Adrenal gland (tissue), 12 donors: ENCODE results near the gene SNAPC5. TPM values are rescaled to one million over a fixed set of nuclear protein-coding genes. Genes with fewer than 3 reads are reported as not detected.
"Not testable (repeated sequence)": the region's sequence is repeated elsewhere in the genome, so short reads cannot be mapped to it uniquely, and the experiment has no call there.

Experiments used
- DNase-seq, 7 donors: peaks; one replicate each; pipeline ENCODE4 v3.0.0-alpha.2; 2019 to 2020
- H3K27ac ChIP-seq, 5 donors: fragments of 200-600 bp; sonication (generic) in 4 of 5; 1 replicate in 3 of 5; 2 replicates in 2 of 5; pipeline versions ENCODE4 v1.5.1 to v1.8.0; 2016 to 2020; ENCODE audit warnings: mild to moderate bottlenecking in 1 of 5
- H3K27me3 ChIP-seq: fragments of 200-600 bp; 2 replicates; pipeline ENCODE4 v1.8.0; 2021
- H3K36me3 ChIP-seq, 2 donors: fragments of 200-600 bp; replicated peaks in 1 of 2; 1 replicate in 1 of 2; 2 replicates in 1 of 2; pipeline versions ENCODE4 v1.5.1 to v1.8.0; 2018 to 2022
- H3K4me1 ChIP-seq, 2 donors: fragments of 200-600 bp; replicated peaks in 1 of 2; 1 replicate in 1 of 2; 2 replicates in 1 of 2; pipeline versions ENCODE4 v1.5.1 to v1.8.0; 2018 to 2021
- H3K4me3 ChIP-seq, 4 donors: fragments of 200-600 bp; sonication (generic) in 3 of 4; one replicate each; pipeline ENCODE4 v1.5.1; 2016 to 2018
- H3K9me3 ChIP-seq, 3 donors: fragments of 200-600 bp; sonication (generic) in 1 of 3; replicated peaks in 1 of 3; 1 replicate in 2 of 3; 2 replicates in 1 of 3; pipeline versions ENCODE4 v1.5.1 to v1.8.0; 2016 to 2021
- CTCF ChIP-seq, 6 experiments: fragments of 450-650 bp in 4 of 6; fragments of 200-600 bp in 2 of 6; sonication (generic) in 1 of 6; IDR thresholded peaks; 1 replicate in 5 of 6; 2 replicates in 1 of 6; pipeline versions ENCODE4 v1.5.1 to v1.8.0; 2016 to 2021; ENCODE audit warnings: antibody characterized with exemption in 6 of 6, mild to moderate bottlenecking in 2 of 6, moderate library complexity in 1 of 6
- POLR2A ChIP-seq, 2 donors: fragments of 450-650 bp; IDR thresholded peaks; one replicate each; pipeline ENCODE4 v1.6.1; 2017; ENCODE audit warnings: antibody characterized with exemption in 2 of 2, mild to moderate bottlenecking in 2 of 2, moderate library complexity in 1 of 2
- WGBS, 4 donors: extraction: QIAGEN DNeasy Blood & Tissue Kit in 2 of 4; methylation state at CpG; one replicate each; pipeline versions ENCODE4 v1.1.5 to v1.1.7; 2013 to 2017; 5-methylcytosine and 5-hydroxymethylcytosine counted together
- intact Hi-C, 2 donors: fragments of 100-400 bp; cut with DNase I; formaldehyde crosslinking; loops; one replicate each; pipeline versions ENCODE4 v1.14.1 to v1.15.0; 2022 to 2023
- polyA plus RNA-seq, 3 donors: library from polyadenylated mRNA; stranded (reverse); fragments of 200-250 nt in 2 of 3; fragments of 350-450 nt in 1 of 3; fragmentation: Illumina TruSeq in 1 of 3; extraction: RNeasy Lipid Tissue Mini Kit (QIAGEN cat#74804) in 1 of 3; gene quantifications; one replicate each; pipeline ENCODE4 v1.2.3, GENCODE V29; 2013 to 2014
- total RNA-seq, 9 donors: library from RNA; depleted of rRNA in 4 of 9; stranded (reverse); fragments of >200 nt in 4 of 9; fragments of 120-200 nt in 1 of 9; fragmentation: NEBNext Ultra II Directional in 1 of 9; extraction: Animal tissue kit (Norgen Biotek cat#: 25700) in 1 of 9; gene quantifications; one replicate each; pipeline versions ENCODE4 v1.1.0 to v1.2.4, GENCODE V29; 2013 to 2023
- donor health status: healthy with polysubstance abuse.
- donor health status: Bipolar disorder and iron deficiency.
- donor health status: DM: yes; HTN: yes; CAD: no.
- donor health status: DM: no; HTN: no; CAD: no.
- donor health status: DM: no; HTN: no; CAD: no.
- donor health status: DM: yes; HTN: yes; CAD: no.

The SNAPC5 gene
- total and polyA plus RNA-seq, 12 donors = 24.4 to 64.1 (median 31.9) TPM

- intact Hi-C loops = no loop called here
Measured at GRCh38 chr15:66504563-66505429, 7.2 kb upstream of the SNAPC5 start, which contains the start of the genes RPL4 and ZWILCH. TSS of gene RPL4 (minus strand) at chr15:66504855. CDS start at chr15:66504790, 65 bp downstream. TSS of gene ZWILCH (plus strand) at chr15:66505326. CDS start at chr15:66505339, 13 bp downstream.

GRCh38 chr15:66503780-66504562 is 6.4 kb upstream of the SNAPC5 start:
- peak overlapping the region; percentile 87 to 96 (median 92) for H3K27ac ChIP-seq
- H3K36me3 ChIP-seq = peaks cover 0 to 42% of the 10 kb centered on the region in 2 donors
- WGBS, 4 donors = 0 to 1% (median 0%) methylated on average over 12 of the region's 12 CpGs
- no peak for TF ChIP-seq POLR2A (IDR thresholded peaks at IDR 0.05)
- TF ChIP-seq CTCF (IDR thresholded peaks at IDR 0.05) = no peak
- H3K27me3 ChIP-seq = no peaks in the 10 kb centered on the region
- intact Hi-C loops = no loop called here
- no peaks in the 10 kb centered on the region for H3K9me3 ChIP-seq
- no peak for DNase-seq
- H3K4me1 ChIP-seq = peaks cover 14 to 28% of the 10 kb centered on the region in 2 donors
- peak overlapping the region; percentile 80 to 91 (median 90) for H3K4me3 ChIP-seq

More at GRCh38 chr15:66504563-66505429, 7.2 kb upstream of the SNAPC5 start, which contains the start of the genes RPL4 and ZWILCH:
- peaks cover 0 to 34% of the 10 kb centered on the region in 2 donors for H3K36me3 ChIP-seq
- peaks cover 14 to 28% of the 10 kb centered on the region in 2 donors for H3K4me1 ChIP-seq
- TF ChIP-seq CTCF (IDR thresholded peaks at IDR 0.05) (peak in 5 of 6 experiments; percentile 10 to 33 (median 13)), POLR2A (IDR thresholded peaks at IDR 0.05) (peak; percentile 89)
- peak within 1 kb of the TSS; percentile 80 to 91 (median 90) for H3K4me3 ChIP-seq
- H3K27ac ChIP-seq = peak within 1 kb of the TSS; percentile 87 to 96 (median 92)
- DNase-seq = peak; percentile 73 to 87 (median 77)
- 0 to 1% (median 0%) methylated on average over 45 to 46 of the region's 46 CpGs for WGBS, 4 donors
- H3K27me3 ChIP-seq = no peaks in the 10 kb centered on the region
- no peaks in the 10 kb centered on the region for H3K9me3 ChIP-seq

GRCh38 chr15:66503041-66503648 is 5.6 kb upstream of the SNAPC5 start:
- H3K27me3 ChIP-seq, H3K9me3 ChIP-seq, intact Hi-C loops, DNase-seq: not testable (repeated sequence)
- H3K4me1 ChIP-seq = peaks cover 14 to 31% of the 10 kb centered on the region in 2 donors
- peak overlapping the region in 2 of 5 donors; percentile 90 to 96 for H3K27ac ChIP-seq
- peaks cover 0 to 51% of the 10 kb centered on the region in 2 donors for H3K36me3 ChIP-seq
- peak overlapping the region in 1 of 4 donors; percentile 88 for H3K4me3 ChIP-seq
- WGBS, 4 donors = 41 to 49% (median 45%) methylated on average over 13 of the region's 13 CpGs

- WGBS, 4 donors = 79 to 84% (median 82%) methylated on average over 10 of the region's 10 CpGs
- Histone ChIP-seq H3K27me3 (no peaks in the 10 kb centered on the region), H3K9me3 (no peaks in the 10 kb centered on the region), H3K27ac (peak overlapping the region in 1 of 5 donors; percentile 2), H3K4me1 (peaks cover 14 to 35% of the 10 kb centered on the region in 2 donors), H3K4me3 (peak overlapping the region in 1 of 4 donors; percentile 88), H3K36me3 (peaks cover 0 to 54% of the 10 kb centered on the region in 2 donors)
- intact Hi-C loops = no loop called here
- TF ChIP-seq POLR2A (IDR thresholded peaks at IDR 0.05) (no peak), CTCF (IDR thresholded peaks at IDR 0.05) (no peak)
- no peak for DNase-seq
Measured at GRCh38 chr15:66502491-66502890, 4.9 kb upstream of the SNAPC5 start.

GRCh38 chr15:66500346-66500745 is 2.8 kb upstream of the SNAPC5 start:
- DNase-seq, H3K9me3 ChIP-seq, H3K27ac ChIP-seq, intact Hi-C loops, H3K4me3 ChIP-seq, H3K27me3 ChIP-seq: not testable (repeated sequence)
- 77 to 87% (median 82%) methylated on average over 7 of the region's 7 CpGs for WGBS, 4 donors
- Histone ChIP-seq H3K36me3 (peaks cover 0 to 54% of the 10 kb centered on the region in 2 donors), H3K4me1 (peaks cover 18 to 40% of the 10 kb centered on the region in 2 donors)
